Measurements from ENCODE around the gene LACTBL1. TPM values are rescaled to one million over a fixed set of nuclear protein-coding genes. Genes with fewer than 3 reads are reported as not detected.

The LACTBL1 gene
- total and polyA plus RNA-seq, 2 donors (not counting 1 experiment from before 2014, with no cell fraction given), result not detected

DNA sequence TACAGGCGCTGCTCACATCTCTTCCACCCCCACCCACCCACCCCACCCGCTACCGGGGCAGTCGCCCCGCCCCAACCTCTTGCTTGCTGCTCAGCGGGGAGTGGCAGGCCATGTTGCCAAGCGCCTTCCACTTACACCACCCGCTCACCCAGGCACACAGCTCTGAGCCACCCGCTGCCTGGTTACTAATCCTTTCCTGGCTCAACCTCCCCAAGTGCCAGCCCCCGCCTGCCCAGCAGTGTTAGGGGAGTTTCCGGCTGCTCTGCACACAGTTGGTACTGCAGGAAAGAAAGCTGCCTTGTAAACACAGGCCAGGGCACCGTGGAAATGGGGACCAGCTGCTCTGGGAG lies 56.2 kb downstream of the LACTBL1 start:
- POLR2A ChIA-PET, result no interaction called here
- Histone ChIP-seq H2AFZ (ENCODE audit: insufficient read depth, low read depth, low read length, poor library complexity, severe bottlenecking) (no peak overlapping the region), H3K4me1 (ENCODE audit: control insufficient read depth in 2 of 2, insufficient read depth in 2 of 2, low read length in 2 of 2) (no peaks in the 10 kb centered on the region), H3K4me2 (replicated peaks; ENCODE audit: low read depth, low read length, poor library complexity, severe bottlenecking) (no peak overlapping the region), H3K36me3 (replicated peaks in 1 of 2; ENCODE audit: control extremely low read depth in 1 of 2, control insufficient read depth in 1 of 2, extremely low read depth in 1 of 2, insufficient read depth in 2 of 2, low read length in 1 of 2) (no peaks in the 10 kb centered on the region), H3K4me3 (ENCODE audit: control extremely low read depth in 1 of 5, extremely low read depth in 1 of 5, insufficient read depth in 1 of 5, low read depth in 2 of 5, low read length in 4 of 5) (no peak overlapping the region), H3K79me2 (ENCODE audit: control insufficient read depth, insufficient read depth, low read length) (no peaks in the 10 kb centered on the region), H4K20me1 (ENCODE audit: control insufficient read depth, insufficient read depth, low read length, poor library complexity, severe bottlenecking) (no peaks in the 10 kb centered on the region), H3K27me3 (replicated peaks in 1 of 4; ENCODE audit: control extremely low read depth in 1 of 4, control insufficient read depth in 3 of 4, insufficient read depth in 4 of 4, low read length in 3 of 4) (peaks cover 0 to 2% (median under 1%) of the 10 kb centered on the region in 4 experiments), H3K9ac (ENCODE audit: low read length) (no peak overlapping the region), H3K9me3 (ENCODE audit: control extremely low read depth in 1 of 3, control insufficient read depth in 2 of 3, insufficient read depth in 1 of 3, low read length in 2 of 3) (no peaks in the 10 kb centered on the region), H3K27ac (ENCODE audit: low read length in 2 of 2) (no peak overlapping the region)
- H3K27me3 Mint-ChIP-seq, result peaks cover 15% of the 10 kb centered on the region
- CTCF ChIA-PET, result no interaction called here
- H3K27ac Mint-ChIP-seq, result no peak overlapping the region
- no peak overlapping the region for H3K4me3 Mint-ChIP-seq
- WGBS (ENCODE audit: insufficient coverage), result 77% methylated on average over 5 of the region's 12 CpGs
- no peaks in the 10 kb centered on the region for H3K9me3 Mint-ChIP-seq (ENCODE audit: insufficient read depth)
- no peaks in the 10 kb centered on the region for H3K4me1 Mint-ChIP-seq
- ATAC-seq (ENCODE audit: low read depth) (no peak), DNase-seq (no peak)
- intact Hi-C loops (cut with micrococcal nuclease), result no loop called here
- no peak for TF ChIP-seq EZH2 (IDR thresholded peaks at IDR 0.05; ENCODE audit: borderline replicate concordance, insufficient read depth, low read depth, low read length, poor library complexity, severe bottlenecking)
- TF ChIP-seq, protein P1, sequence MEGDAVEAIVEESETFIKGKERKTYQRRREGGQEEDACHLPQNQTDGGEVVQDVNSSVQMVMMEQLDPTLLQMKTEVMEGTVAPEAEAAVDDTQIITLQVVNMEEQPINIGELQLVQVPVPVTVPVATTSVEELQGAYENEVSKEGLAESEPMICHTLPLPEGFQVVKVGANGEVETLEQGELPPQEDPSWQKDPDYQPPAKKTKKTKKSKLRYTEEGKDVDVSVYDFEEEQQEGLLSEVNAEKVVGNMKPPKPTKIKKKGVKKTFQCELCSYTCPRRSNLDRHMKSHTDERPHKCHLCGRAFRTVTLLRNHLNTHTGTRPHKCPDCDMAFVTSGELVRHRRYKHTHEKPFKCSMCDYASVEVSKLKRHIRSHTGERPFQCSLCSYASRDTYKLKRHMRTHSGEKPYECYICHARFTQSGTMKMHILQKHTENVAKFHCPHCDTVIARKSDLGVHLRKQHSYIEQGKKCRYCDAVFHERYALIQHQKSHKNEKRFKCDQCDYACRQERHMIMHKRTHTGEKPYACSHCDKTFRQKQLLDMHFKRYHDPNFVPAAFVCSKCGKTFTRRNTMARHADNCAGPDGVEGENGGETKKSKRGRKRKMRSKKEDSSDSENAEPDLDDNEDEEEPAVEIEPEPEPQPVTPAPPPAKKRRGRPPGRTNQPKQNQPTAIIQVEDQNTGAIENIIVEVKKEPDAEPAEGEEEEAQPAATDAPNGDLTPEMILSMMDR (IDR thresholded peaks at IDR 0.05), result no peak

DNA sequence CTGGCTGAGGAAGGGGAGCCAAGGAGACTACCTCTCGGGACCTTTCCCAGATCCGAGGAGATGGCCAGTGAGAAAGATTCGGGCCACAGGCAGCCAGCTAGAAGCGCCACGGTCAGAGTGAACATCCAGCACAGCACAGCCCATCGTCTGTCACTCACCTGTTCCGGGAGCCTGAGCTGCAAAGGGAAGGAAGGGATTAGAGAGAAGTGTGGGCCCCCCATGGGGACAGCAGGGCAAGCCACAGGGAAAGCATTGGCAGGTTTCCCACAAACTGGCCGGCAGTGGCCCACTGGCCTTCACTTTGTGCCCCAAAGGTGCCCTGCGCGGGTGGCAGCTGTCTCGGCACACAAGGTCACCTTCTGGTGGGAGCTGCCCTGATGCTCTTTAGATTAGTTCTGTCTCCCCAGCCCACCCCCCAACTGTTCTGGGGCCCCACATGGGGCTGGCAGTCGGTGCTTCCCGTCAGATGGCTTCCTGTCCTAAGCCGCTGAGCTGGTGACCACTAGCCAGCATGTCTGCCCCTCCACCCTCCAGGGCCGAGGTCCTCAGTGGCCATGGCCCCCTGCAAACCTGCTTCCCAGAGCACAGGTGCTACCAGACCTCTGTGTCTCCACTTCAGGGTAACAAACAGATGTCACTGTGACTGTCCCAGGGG lies 56.7 kb downstream of the LACTBL1 start:
- CTCF ChIA-PET, result no interaction called here
- H3K4me1 Mint-ChIP-seq, result no peaks in the 10 kb centered on the region
- WGBS (ENCODE audit: insufficient coverage), result 53% methylated on average over 15 of the region's 15 CpGs
- no peak overlapping the region for H3K27ac Mint-ChIP-seq
- H2AFZ ChIP-seq (ENCODE audit: insufficient read depth, low read depth, low read length, poor library complexity, severe bottlenecking), result no peak overlapping the region
- POLR2A ChIA-PET, result no interaction called here
- H3K27ac ChIP-seq (ENCODE audit: low read length in 2 of 2), result no peak overlapping the region
- H3K9me3 Mint-ChIP-seq (ENCODE audit: insufficient read depth), result no peaks in the 10 kb centered on the region
- H3K4me2 ChIP-seq (replicated peaks; ENCODE audit: low read depth, low read length, poor library complexity, severe bottlenecking), result no peak overlapping the region
- no peak for TF ChIP-seq EZH2 (IDR thresholded peaks at IDR 0.05; ENCODE audit: borderline replicate concordance, insufficient read depth, low read depth, low read length, poor library complexity, severe bottlenecking)
- TF ChIP-seq, protein P1 (IDR thresholded peaks at IDR 0.05), result no peak
- no peaks in the 10 kb centered on the region for H3K9me3 ChIP-seq (ENCODE audit: control extremely low read depth in 1 of 3, control insufficient read depth in 2 of 3, insufficient read depth in 1 of 3, low read length in 2 of 3)
- intact Hi-C loops (cut with micrococcal nuclease), result no loop called here
- H3K4me1 ChIP-seq (ENCODE audit: control insufficient read depth in 2 of 2, insufficient read depth in 2 of 2, low read length in 2 of 2), result no peaks in the 10 kb centered on the region
- no peak overlapping the region for H3K9ac ChIP-seq (ENCODE audit: low read length)
- no peaks in the 10 kb centered on the region for H3K36me3 ChIP-seq (replicated peaks in 1 of 2; ENCODE audit: control extremely low read depth in 1 of 2, control insufficient read depth in 1 of 2, extremely low read depth in 1 of 2, insufficient read depth in 2 of 2, low read length in 1 of 2)
- no peaks in the 10 kb centered on the region for H4K20me1 ChIP-seq (ENCODE audit: control insufficient read depth, insufficient read depth, low read length, poor library complexity, severe bottlenecking)
- no peak for ATAC-seq (ENCODE audit: low read depth)
- no peaks in the 10 kb centered on the region for H3K79me2 ChIP-seq (ENCODE audit: control insufficient read depth, insufficient read depth, low read length)
- peaks cover 0 to 2% (median under 1%) of the 10 kb centered on the region in 4 experiments for H3K27me3 ChIP-seq (replicated peaks in 1 of 4; ENCODE audit: control extremely low read depth in 1 of 4, control insufficient read depth in 3 of 4, insufficient read depth in 4 of 4, low read length in 3 of 4)
- H3K27me3 Mint-ChIP-seq, result peaks cover 15% of the 10 kb centered on the region
- no peak for DNase-seq
- no peak overlapping the region for H3K4me3 Mint-ChIP-seq
- no peak overlapping the region for H3K4me3 ChIP-seq (ENCODE audit: control extremely low read depth in 1 of 5, extremely low read depth in 1 of 5, insufficient read depth in 1 of 5, low read depth in 2 of 5, low read length in 4 of 5)
